Measurements from ENCODE around the gene VKORC1. TPM values are rescaled to one million over a fixed set of nuclear protein-coding genes. Genes with fewer than 3 reads are reported as not detected.
A peak's percentile ranks its signal among the peaks of the same experiment; 100 is the strongest.

VKORC1 gene
- total and polyA plus RNA-seq, 2 of the 8 experiments (the other 6 are each of a cell fraction or from before 2014, with no cell fraction given), result 84.1 to 483 TPM

DNA sequence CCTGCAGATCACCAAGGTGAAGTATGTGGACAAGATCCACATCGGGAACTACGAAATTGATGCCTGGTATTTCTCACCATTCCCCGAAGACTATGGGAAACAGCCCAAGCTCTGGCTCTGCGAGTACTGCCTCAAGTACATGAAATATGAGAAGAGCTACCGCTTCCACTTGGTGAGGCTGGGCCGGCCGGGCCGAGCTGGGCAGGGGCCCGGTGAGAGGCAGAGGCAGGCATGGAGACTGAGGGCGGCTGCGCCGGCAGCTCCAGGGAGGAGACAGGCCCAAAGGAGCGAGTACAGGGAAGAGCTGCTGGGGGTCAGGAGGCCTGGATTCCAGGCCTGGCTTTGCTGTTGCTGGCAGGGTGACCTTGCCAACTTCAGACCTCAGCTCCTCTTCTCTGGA, 32.6 kb upstream of the VKORC1 start:
- Histone ChIP-seq H2BK20ac (ENCODE audit: low read length) (no peak overlapping the region), H3K4ac (replicated peaks; ENCODE audit: insufficient read length, low read depth, low read length) (no peak overlapping the region), H2AFZ (ENCODE audit: low read length) (no peak overlapping the region), H3K14ac (ENCODE audit: insufficient read length) (no peak overlapping the region), H4K20me1 (replicated peaks in 1 of 2; ENCODE audit: control insufficient read depth in 1 of 2, insufficient read depth in 2 of 2, low read length in 2 of 2) (no peaks in the 10 kb centered on the region), H2BK12ac (ENCODE audit: low read depth, low read length) (no peak overlapping the region), H3K4me2 (ENCODE audit: insufficient read depth in 1 of 2, low read depth in 2 of 2, low read length in 2 of 2) (no peak overlapping the region), H2AK5ac (ENCODE audit: low read depth, low read length) (no peak overlapping the region), H3K27ac (ENCODE audit: low read depth, low read length) (no peak overlapping the region), H3K56ac (replicated peaks; ENCODE audit: insufficient read length, low read depth, low read length) (no peak overlapping the region), H2BK15ac (ENCODE audit: low read length) (no peak overlapping the region), H3K79me2 (ENCODE audit: control insufficient read depth in 1 of 2, insufficient read depth in 2 of 2, low read length in 2 of 2) (no peaks in the 10 kb centered on the region), H3K79me1 (ENCODE audit: low read depth, low read length) (no peaks in the 10 kb centered on the region; the same call in 1 of the 2 replicates), H2BK120ac (replicated peaks; ENCODE audit: low read depth, low read length) (no peak overlapping the region), H3K4me3 (ENCODE audit: extremely low read depth in 1 of 4, insufficient read depth in 2 of 4, low read depth in 3 of 4, low read length in 4 of 4) (no peak overlapping the region), H3K18ac (ENCODE audit: extremely low read depth, low read length) (no peak overlapping the region), H4K8ac (ENCODE audit: extremely low read depth, insufficient read depth, low read length) (peak overlapping the region; percentile 42; the same call in 1 of the 2 replicates), H2BK5ac (ENCODE audit: low read depth, low read length) (no peak overlapping the region), H3K9me3 (ENCODE audit: insufficient read depth in 2 of 2, low read depth in 1 of 2, low read length in 1 of 2) (no peaks in the 10 kb centered on the region), H3K23me2 (ENCODE audit: low read depth, low read length) (no peaks in the 10 kb centered on the region), H3K23ac (ENCODE audit: insufficient read length) (no peak overlapping the region), H4K91ac (replicated peaks; ENCODE audit: insufficient read length, low read length) (no peak overlapping the region), H3K9ac (replicated peaks in 1 of 4; ENCODE audit: extremely low read depth in 1 of 4, low read depth in 3 of 4, low read length in 3 of 4) (no peak overlapping the region), H3K36me3 (ENCODE audit: control insufficient read depth in 2 of 4, insufficient read depth in 4 of 4, low read length in 3 of 4) (peaks cover 11 to 20% (median 18%) of the 10 kb centered on the region in 4 experiments), H3K27me3 (replicated peaks in 1 of 4; ENCODE audit: control insufficient read depth in 3 of 4, extremely low read depth in 1 of 4, insufficient read depth in 3 of 4, low read length in 3 of 4) (no peaks in the 10 kb centered on the region), H4K5ac (ENCODE audit: insufficient read length, low read depth, low read length) (no peak overlapping the region), H3K4me1 (replicated peaks in 1 of 4; ENCODE audit: control insufficient read depth in 3 of 4, insufficient read depth in 4 of 4, low read length in 3 of 4) (peaks cover 0 to 20% (median 15%) of the 10 kb centered on the region in 4 experiments; a peak in 6 of 7 replicates)
- CTCF ChIA-PET (ENCODE audit: partially characterized antibody), result interaction anchor here (0.9 to 2.1 kb wide), 7 partner anchors 8 to 141 kb away, joined by 3 to 6 read pairs (median 3); partner anchors contain the start of gene PRSS8
- DNase-seq (ENCODE audit: low read depth in 1 of 2, low spot score in 2 of 2) (no peak), FAIRE-seq (no peak)
- WGBS, 2 experiments (ENCODE audit: extremely low coverage in 1 of 2, insufficient coverage in 1 of 2, insufficient read length in 1 of 2, insufficient replicate concordance in 2 of 2, low coverage in 1 of 2, low lambda C conversion rate in 2 of 2, missing lambda C conversion rate in 1 of 2), result 88% methylated on average over 13 of the region's 13 CpGs; no CpG with 5 or more reads in 1 of the 2 experiments
- POLR2A ChIA-PET (ENCODE audit: partially characterized antibody), result interaction anchor here (0.7 to 34.9 kb wide), 6 partner anchors 6 to 57 kb away, joined by 3 to 713 read pairs (median 4); partner anchors contain the start of genes BCKDK, FUS, KAT8 and PRSS36
- no peak for TF ChIP-seq KDM1A (IDR thresholded peaks at IDR 0.05; ENCODE audit: borderline replicate concordance, low read length)
